GM19455 (cell line): Measurements from ENCODE around the gene FUCA2.
A peak's percentile ranks its signal among the peaks of the same experiment; 100 is the strongest.

Experiments used
- ATAC-seq: cut with Tn5 transposase; IDR thresholded peaks from one replicate; pipeline ENCODE4 v1.9.1; 2021; ENCODE audit not compliant: unreplicated experiment

The FUCA2 gene, protein sequence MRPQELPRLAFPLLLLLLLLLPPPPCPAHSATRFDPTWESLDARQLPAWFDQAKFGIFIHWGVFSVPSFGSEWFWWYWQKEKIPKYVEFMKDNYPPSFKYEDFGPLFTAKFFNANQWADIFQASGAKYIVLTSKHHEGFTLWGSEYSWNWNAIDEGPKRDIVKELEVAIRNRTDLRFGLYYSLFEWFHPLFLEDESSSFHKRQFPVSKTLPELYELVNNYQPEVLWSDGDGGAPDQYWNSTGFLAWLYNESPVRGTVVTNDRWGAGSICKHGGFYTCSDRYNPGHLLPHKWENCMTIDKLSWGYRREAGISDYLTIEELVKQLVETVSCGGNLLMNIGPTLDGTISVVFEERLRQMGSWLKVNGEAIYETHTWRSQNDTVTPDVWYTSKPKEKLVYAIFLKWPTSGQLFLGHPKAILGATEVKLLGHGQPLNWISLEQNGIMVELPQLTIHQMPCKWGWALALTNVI

DNA sequence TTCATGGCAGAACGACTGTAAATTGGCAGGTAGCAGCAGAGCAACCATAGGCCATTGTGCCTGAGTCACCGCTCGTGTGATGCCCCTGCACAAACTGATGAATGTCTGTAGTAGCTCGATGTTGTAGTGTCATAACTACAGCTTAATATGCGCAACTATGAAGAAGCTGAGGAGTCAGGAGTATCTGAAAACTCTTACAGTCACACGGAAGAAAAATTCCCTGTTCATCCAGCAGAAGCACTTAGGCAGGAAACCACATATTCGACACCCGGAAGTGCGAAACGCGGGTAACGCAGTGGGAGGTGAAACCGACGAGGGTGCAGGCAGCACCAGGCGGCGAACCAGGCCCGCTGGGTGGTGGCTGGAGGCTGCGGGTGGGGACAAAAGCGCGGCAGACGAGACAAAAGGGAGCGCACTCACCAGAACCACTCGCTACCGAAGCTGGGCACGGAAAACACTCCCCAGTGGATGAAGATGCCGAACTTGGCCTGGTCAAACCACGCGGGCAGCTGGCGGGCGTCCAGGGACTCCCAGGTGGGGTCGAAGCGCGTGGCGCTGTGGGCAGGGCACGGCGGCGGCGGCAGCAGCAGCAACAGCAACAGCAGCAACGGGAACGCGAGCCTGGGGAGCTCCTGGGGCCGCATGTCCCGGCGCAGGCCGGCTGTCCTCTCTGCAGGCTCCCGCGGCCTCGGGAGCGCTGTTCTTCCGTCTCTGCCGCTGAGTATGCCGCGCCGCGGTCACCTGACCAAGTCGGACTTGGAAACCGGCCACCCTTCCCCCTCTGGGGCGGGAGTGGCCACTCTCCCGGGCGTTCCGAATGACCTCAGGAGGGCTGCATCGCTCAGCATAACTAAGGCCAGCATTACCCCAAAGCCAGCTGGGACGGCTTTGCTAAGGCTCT is at the start of gene FUCA2:
Gene FUCA2 (minus strand): TSS at position 730 of the 901 bp plus-strand sequence. CDS start 86 bp downstream, at position 644.
- ATAC-seq = peak; percentile 71

DNA sequence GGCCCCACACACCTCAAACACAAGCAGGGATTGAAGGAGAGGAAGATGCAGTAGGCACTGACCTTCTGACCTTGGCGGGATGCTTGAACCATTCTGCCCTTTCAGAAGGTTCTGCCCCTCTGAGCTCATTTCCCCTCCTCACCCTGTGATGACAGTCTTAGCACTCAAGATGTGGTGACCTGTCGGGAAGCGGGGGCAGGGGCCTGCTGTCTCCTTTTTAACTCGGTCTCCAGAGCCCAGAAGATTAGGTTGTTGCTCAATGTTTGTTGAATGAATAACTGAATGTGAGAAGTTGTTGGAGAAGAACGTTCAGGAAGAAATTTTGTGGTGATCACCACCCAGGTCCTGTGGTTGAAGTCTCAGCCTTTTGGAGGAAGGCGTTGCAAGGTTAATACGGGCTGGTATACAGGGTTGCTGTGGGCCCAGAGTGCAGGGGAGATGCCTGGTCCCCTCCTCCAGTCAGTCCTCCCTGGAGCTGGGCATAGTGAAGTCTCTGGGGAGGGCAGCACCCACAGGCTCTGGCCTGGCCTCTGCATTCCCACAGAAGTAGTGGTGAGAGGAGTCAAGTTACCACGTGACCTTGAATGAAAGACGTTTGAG is 49.7 kb upstream of the FUCA2 start:
- no peak for ATAC-seq

DNA sequence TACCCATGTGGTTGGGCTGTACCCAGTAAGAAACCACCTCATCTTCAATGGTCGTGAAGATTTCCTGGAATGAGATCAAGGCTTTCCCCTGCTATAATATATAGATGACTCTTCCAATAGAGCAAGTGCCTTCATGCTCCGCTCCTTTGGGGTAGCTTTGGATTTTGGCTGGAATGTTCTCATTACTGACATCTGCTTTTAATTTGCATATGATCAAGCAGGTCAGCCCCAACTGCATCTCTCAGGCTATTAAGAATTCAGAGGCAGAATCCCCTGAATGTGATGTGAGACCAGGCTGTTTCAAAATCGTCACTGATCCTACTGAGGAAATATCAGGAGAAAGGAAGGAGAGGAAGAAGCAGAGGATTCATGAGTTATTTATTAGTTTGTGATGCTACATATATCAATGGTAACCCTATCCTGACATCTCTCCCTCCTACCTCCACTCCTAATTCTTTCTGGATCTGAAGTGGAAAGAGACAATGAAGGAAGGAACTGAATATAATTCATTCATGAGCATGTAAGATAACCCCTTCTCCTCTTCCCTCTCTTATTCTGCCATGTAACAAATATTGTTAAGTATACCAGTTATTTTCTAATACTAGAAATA is 47.6 kb upstream of the FUCA2 start:
- ATAC-seq = no peak

DNA sequence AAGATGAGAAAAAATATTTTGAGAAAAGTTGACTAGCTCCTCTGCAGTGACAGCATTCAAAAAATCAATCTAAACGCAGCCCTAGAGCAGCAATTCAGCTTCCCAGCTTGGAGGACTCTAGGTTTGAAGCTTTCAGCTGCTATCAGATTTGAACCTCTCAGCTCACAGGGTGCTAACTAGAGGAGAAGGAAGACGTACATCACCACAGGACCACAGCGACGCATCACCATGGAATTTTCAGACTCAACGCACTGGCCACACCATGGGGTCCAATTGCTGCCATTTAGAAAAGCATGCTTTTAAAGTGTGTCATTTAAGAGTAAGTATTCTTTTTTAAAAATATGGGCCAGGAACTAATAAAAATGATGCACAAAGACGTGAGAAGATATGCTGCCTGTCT is 45.0 kb upstream of the FUCA2 start:
- ATAC-seq = no peak

DNA sequence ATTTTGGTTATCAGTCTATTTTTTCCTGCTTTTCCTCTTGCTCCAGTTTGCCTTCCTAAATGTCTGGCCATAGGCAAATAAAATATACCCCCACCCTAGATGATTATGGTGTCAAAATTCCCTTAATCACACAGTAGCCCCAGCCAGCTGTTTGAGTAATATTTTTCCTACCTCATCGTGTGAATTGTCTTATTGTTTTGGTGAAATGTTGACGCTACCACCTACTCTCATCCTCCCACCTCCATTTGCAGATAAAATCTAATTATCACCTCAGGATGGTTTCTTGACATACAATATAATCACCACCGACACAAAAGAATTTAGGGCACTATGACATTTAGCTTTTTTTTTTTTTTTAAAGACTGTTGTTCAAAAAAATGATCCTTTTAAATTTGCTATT is 44.1 kb upstream of the FUCA2 start:
- no peak for ATAC-seq

DNA sequence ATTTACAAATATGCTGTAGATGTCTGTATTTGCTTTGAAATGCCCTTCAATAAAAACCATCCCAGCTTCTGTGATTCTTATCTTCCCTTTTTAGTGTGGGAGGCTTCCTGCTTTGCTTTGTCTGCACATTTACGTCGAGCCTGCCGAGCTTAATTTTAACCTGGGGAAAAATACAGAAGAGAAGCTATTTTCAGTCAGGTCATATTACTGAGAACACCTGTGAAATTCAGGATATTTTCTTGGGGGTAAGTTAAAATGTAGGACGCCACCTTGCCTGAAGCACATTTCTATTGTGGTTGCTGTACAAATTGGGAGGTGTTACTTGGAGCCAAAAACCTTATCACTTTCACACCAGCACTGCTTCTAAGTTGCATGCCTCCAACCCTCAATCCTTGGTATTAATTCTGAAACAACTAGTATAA is 43.6 kb upstream of the FUCA2 start:
- ATAC-seq = no peak

DNA sequence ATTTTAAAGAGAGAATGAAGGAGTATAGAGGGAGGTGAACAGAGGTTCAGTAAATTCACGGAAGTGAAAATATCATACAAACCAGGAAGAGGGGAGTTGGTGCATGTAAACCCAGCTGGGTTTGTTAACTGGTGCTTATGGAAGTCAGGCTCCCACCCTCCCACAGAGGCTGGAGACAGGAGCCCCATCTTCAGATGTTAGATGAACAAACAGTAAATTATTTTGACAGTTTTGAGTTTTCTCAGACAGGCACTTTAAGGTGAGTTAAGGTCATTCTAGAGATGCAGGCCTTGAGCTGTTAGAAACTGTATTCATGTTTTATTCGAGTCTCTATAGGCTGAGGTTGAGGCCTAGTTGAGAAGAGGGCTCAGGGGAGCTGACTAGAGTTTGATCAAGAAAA is 41.8 kb upstream of the FUCA2 start:
- ATAC-seq = no peak

DNA sequence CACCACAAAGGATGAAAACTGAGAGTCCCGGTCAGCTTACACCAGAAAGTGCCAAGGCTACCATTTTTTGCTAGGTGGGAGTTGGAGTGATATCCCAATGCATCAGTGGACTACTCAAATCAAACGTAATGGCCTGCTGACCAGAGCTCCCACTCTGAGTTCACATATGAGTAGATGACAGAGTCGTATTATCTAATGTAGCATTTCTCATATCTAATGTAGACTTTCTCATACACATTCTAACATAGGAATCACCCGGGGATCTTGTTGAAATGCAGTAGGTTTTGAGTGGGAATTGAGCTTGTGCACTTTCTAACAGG is 38.4 kb upstream of the FUCA2 start:
- no peak for ATAC-seq

DNA sequence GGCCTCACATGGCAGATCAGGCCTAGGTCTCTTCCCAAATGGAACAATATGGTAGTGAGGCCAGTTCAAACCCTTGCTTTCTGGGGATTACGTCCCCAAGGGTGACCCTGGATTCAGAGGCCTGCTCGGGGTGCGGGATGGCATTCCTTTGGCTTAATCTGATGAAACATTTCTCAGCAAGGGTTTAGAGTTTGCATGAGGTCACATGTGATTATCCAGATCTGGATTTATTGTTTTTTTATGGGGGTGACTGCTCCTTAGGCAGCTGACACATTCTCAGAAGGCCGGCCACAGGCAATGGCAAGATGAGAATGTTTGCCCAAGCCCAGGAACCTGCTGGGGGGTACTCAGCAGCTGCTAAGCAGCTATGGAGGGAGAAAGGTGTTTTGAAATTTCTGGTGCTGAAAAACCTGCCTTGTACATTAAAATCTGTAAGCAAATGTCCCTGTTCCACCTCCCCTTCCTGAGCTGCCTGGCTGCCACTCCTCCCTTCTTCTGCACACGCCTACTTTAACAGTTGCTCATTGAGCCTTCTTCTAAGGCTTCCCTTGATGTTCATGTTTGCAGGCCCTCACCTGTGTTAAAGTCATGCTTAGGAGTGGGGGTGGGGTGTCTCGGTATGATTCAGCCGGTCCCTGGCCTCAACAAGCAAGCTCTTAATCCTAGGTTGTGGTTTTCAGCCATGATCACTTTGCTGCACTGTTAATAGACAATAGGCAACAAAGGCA is 37.9 kb upstream of the FUCA2 start:
- no peak for ATAC-seq

DNA sequence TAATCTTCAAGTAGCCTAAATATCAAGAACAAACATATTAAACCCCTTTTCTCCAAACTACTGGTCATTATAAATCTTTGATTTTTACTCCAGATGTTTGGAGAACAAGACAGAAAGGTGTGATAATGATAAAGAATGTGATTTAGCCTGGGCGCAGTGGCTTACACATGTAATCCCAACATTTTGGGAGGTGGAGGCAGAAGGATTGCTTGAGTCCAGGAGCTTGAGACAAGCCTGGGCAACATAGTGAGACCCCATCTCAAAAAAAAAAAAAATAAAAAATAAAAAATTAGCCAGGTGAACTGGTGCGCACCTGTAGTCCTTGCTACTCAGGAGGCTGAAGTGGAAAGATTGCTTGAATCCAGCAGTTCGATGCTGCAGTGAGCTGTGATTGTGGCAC is 35.1 kb upstream of the FUCA2 start:
- no peak for ATAC-seq

DNA sequence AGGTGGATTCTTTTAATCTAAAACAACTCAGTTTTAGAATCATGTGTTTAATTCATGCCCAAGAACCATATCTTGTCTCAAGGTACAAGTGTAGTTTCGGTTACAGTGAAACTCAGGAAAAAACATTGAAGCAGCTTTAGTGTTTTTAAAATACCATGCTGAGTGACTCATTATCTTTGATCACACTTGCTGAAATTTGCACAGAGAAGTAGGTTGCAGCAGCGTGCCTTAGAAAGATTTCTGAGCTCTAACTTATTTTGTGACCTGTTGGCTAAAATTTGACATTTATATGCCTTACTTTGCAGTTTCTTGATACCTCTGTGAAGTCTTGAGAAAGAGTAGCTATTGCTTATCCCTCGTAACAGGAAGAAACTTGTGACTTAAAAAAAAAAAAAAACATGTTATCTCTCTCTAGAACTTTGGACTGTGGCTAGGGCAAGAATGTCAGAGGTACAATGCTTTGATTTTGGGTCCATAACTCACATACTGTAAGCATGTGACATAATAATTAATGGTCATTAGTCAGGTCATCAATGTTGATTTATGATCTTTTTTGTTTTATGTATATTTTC is 34.5 kb upstream of the FUCA2 start:
- no peak for ATAC-seq

DNA sequence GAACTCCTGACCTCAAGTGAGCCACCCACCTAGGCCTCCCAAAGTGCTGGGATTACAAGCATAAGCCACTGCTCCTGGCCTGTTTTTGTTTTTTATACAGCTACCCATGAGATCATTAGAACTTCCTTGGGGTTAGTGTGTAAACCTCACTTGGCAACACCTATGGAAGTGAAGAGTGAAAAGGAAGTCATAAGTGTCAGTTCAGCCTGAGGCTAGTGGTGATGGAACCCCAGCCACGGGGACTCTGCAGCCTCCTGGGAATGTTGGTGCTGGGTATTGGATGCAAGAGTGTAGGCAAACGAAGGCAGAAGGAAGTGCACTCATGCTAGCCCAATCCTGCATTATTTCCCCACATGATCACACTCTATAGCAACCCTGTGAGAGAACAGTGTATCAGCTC is 33.6 kb upstream of the FUCA2 start:
- no peak for ATAC-seq

DNA sequence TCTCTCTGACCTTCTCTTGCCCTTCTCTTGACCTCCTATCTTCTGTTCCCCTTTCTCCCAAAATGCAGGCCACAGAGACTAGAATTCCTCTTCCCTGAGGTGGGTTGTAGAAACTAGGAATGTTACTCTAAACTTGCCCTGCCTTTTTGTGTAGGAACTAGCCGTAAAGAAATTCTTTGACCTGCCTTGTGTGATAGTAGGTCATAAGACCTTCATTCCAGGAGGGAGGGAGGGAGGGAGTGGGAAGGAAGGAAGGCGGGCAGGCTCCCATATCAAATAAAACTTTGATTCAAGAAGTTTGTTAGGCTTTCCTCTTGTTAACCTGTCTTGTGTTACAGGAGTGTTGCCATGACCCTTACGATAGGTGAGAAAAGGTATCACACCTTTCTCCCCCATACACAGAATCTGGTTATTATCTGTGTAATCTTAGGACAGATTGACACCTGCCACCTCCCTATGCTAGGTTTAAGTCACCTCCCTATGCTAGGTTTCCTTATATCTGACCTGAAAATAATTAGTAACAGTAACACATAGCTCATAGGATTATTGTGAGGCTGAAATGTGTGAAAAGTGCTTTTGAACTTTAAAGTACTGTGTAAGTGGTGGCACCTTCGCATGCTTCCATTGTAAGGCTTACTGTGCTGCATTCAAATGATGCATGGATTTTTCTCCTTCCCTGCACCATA is 32.6 kb upstream of the FUCA2 start:
- no peak for ATAC-seq

DNA sequence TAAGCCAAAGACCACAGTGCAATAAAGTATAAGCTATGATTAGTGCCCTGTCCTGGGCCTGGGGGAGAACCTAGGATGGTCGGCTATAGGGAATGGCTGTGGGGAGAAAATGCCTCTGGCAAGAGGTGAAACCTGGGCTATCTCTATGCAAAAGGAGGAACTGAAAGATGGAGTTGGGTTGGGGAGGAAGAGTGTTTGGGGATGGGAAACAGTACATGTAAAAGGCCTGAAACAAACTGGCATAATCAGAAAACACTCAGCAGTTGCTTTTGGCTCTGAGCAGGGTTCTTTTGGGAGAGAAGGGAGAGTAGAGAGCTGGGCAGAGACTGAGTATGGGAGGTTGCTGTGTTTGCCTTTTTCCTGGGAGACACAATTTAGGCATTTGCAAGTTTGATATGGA is 31.9 kb upstream of the FUCA2 start:
- ATAC-seq = no peak

DNA sequence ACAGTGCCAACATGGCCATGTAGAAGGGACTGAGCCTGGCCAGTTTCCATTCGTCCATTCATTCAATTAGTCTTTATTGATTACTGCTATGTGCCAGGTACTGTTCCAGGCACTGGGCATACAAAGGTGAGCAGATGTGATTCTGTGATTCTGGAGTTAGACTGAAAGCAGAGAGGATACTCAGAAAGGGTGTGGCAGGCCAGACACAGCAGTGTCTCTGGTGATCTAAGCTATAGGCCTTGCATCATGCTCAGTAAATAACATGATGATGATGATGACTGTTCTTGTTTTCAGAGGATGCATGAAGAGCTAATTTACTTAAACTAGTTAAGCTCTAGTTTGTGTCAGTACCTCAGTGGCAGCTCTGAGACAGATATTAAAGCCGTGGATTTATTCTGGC is 31.4 kb upstream of the FUCA2 start:
- no peak for ATAC-seq

DNA sequence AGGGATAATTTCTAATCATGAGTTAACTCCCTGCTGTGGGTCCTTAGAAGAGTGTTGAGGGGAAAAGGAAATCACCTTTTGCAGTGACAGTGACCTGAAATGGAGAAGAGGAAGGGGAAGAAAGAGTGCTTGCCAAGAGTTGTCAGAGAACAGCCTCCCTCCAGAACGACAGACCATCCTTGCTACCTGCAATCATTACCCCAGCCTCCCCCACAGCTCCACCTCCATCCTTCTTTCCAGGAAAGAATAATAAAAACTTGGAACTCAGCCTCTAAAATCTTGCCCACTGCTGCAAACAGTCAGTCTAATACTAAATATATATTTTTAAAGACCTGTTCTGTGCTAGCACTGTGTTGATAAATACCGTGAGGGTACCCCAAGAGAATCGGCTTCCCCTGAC is 28.7 kb upstream of the FUCA2 start:
- ATAC-seq = no peak

DNA sequence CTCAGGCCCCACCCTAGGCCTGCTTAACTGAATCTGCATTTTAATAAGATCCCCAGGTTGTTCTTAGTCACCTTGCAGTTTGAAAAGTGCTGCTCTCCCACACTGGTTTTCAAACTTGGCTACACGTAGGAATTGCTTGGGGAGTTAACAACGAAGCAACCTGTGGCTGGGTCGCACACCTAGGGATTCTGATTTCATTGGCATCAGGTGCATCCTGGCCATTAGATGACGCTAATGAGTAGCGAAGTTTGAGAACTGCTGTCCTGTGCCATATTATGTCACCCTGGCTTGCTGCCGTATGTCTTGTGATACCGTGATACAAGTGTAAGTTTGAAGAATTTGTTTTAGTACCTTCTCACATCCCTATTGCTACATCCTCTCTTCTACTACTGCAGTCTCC is 28.2 kb upstream of the FUCA2 start:
- ATAC-seq = no peak

DNA sequence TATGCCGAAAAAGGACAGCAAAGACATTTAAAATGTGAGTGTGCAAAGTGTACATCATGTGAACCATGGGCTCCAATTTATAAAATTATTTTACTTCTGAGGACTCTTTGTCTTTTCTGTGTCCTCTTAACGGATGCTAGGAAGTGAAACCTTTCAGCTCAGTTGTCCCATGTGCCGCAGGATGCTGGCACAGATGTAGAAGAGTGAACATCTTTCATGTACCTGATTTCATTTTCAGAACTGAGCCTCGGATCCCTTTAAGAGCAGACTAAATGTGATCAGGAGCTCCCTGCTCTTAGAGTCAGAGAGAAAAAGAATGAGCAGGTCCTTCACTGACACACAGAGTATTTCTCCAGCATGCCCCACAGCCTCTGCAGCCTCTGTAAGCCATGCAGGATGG is 27.6 kb upstream of the FUCA2 start:
- ATAC-seq = no peak

DNA sequence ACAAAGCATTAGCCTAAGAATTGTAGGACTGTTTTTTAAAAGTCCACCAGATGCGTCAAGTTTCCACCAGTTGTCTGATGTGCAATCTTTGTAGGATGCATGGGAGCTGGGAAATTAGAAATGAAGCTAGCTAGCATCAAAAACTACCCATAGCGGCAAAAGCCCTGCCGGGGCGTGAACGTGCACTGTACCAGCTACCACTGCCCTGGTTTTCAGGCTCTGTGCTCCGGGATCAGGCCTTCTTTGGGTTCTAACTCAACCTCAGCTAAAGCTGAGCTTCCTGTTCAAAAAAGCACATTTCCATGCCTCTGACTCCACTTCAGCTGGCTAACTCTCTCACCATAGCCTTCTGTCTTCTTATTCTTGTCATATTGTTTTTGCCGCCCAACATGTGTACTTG is 26.9 kb upstream of the FUCA2 start:
- ATAC-seq = no peak
